NCI-H187 treated with DMSO at 0.1 percent for 48 hours (cell line): ENCODE results near the gene VGLL4.
"Not testable (repeated sequence)": the region's sequence is repeated elsewhere in the genome, so short reads cannot be mapped to it uniquely, and the experiment has no call there.

Experiments
- DNase-seq: peaks from one replicate; lab custom pipeline; 2025; lab: John Stamatoyannopoulos, UW

VGLL4 gene

DNA sequence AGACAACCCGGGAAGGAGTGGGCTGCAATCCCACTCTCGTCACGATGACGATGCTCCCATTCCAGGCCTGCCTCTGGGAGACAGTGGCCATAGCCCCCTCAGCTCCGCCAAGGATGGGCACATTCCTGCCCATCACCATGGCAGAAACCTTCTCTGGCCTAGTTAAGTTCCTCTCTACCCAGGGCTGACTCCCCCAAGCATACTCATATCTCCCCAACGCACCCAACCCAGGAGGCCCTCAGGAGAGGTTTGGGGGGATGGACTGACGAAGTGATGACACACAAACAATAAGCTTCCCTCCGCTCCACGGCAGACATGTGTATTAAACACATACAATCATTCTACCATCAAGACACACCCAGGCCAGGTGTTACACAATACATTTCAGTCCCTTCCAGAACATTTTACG is 60.1 kb downstream of the VGLL4 start:
- DNase-seq: no peak

DNA sequence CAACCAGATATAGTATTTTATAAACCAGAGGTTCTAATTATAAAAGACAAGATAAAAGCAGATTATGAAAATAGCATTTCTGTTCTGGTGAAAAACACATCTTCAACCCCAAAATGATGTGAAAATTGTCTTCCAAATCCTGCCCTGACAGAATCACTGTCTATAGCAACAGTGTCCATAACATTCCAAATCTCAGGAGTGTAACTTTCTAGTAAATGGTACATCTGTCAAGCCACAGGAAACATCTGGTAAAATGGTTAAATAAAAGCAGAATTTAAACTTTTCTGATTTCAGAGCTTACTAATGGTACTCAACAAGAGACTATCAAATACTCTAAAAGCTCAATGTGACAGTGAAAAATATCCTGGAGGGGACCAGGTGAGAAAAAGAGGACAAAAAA is 60.5 kb downstream of the VGLL4 start:
- DNase-seq: no peak

DNA sequence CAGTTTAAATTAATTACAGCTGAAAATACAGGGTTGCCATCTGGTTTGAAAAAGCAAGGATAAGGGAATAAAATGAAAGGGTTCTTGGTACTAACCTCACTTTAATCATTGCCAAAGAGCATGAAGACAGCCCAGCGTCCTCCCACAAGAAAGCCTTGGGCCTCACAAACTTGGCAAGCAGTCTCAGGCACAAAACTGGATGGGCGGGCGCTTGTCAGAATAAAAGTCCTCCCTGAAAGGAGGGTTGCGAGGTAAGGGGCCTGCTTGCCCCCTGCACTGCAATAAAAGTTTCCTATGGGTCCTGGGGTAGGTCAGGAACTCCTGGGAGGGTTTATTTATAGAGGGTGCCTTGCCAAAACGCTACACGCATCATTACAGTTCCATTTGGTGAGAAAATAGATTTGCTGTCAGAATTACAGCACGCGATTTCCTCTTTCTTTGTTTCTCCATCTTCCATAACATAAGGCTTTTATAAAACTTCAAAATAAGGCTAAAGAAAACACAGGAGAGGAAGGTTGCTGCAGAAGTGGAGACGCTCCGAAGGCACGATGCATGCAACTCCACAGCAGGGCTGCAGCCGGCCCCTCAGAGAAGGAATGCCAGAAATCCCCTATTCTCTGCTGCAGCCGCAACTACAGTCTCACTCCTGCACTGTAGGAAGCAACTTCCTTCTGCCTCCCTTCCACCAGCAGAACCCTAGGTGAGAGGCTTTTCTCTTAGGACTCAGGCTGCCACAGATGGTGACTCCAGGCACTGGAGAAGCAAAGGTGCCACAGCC is 61.3 kb downstream of the VGLL4 start:
- DNase-seq: no peak

DNA sequence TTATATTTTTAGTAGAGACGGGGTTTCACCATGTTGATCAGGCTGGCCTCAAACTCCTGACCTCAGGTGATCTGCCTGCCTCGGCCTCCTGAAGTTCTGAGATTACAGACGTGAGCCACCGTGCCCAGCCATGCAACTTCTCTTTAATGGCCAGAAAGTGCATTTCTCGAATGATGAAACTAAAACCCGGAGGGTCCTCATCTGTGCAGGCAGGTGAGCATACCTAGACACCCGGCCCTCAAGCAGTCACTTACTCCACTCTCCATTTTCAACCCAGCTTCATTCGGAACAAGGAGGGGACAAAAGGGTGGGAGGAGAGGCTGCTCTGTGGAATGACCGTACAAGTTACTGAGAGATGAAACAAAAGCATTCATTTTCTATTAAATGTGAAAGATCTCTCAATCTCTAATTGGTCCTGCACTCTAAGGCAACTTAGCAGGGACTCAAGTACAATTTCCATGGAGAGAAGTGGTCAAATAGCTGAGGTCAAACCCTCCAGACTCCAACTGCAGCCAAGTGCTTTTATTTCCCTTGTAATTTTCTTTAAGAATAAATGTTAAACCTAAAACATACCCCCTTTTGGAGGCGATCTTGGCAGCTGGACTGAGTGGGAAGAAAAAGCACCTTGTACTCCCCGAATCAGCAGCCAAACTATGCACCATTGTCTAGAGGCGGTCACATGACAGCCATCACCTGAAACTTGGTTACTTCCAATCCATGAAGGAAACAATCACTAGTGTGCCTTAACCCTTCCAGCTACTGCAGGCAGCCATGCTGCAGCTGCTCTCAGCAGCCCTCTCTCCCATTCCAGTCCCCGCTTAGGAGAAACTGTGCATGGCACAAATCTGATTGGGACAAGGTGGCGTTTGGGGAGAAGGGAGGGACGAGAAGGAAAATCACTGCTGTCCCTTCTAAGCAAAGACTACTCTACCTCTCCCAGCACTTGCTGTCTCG is 62.2 kb downstream of the VGLL4 start:
- DNase-seq: no peak

DNA sequence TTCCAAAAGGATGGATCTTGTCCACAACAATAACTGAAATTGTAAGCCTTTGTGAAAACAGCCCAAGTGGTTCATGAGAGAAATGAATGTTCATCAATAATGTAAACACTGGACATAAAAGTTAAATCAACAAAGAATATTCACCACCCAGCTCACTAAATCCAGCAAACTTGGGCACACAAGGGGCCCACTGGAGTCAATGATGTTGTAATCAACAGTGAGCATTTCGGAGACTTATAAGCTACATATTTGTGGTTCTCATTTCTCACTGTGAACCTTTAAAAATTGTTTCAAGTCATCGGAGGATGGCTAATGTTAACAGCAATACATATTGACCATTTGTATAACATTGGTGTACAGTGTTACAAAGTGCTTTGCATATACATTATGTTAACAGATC is 63.1 kb downstream of the VGLL4 start:
- no peak for DNase-seq

DNA sequence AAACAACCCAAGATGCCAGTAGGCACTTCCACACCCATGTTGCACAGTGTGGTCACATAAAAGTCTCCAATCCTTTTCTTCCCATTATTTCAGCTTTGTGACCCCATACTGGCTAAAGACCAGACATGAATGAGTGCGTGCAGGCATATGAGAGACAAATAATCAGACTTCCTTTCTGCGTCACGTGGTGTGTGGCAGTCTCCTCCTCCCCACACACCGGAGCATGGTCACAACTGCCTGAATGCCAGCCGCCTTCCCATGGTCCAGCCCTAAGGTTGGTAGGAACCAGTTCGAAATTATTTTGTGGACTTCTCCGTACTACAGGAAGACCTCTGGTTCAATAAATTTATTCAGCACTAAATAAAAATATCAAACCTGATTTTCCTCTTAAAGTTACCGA is 65.5 kb downstream of the VGLL4 start:
- no peak for DNase-seq

DNA sequence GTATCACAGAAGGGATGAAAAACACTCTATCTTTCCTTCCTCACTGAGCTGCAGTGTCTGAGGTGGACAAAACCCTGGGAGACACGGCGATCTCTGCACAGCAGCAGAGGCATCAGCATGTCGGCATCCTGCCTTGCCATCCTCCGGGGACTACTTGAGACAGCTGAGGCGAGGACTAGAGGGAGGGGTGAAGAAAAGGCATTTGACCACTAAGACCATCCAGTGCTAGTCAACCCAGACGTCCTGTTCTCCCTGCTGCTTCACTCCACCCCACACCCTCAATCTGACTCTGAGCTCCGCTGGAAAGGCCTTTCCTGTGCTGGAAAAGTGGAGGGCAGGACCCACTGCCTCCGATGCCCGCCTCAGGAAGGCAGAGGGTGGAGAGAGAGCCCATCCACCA is 67.3 kb downstream of the VGLL4 start:
- no peak for DNase-seq

DNA sequence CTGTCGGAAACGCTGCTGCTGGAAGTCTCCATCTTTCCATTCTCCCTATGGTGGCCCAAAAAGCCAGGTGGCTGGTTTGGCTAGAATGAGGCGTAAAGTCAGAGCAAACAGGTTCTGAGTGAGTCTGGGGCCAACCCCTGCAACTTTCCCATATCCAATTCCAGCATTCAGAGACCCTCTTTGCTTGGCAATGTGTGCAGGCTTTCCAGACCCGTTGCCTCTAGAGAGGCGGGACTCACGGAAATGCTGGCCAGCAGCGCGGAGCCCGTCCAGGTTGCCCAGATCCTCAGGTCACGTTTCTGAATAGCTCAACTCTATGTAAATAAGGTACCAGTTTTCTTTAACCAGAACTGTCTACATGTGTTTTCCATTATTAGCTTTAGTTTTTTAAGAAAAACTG is 68.0 kb downstream of the VGLL4 start:
- no peak for DNase-seq

DNA sequence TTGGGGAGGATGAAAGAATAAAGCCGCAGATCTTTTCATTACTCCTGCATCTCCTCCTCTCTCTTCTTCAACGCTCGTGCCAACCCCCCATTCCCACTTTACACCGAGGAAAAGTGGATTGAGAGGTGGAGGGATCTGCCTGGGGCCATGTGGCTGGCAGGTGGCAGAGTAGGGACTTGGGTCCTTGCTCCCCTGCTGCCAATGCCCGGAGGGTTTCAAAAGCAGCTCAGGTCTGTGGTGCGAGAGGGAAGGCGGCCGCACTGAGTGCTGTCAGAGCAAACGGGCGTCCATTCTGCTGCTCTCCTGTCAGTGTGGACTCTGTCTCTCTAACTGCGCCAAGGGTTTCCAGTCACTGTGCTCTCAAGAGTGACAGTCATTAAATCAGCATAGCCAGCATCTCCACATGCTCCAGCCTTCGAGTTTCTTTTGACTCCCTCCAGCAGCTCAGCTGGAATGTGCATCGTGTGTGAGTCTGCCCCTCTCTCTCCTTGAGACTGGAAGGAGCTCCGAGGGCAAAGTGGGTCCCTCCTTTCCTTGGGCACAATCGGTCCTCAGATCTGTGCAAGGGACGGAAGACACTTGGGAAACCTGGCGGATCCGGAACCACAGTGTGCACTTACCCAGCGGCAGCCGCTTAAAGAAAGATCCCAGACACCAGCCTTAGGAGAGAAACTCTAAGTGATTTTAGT is 68.6 kb downstream of the VGLL4 start:
- DNase-seq: no peak

DNA sequence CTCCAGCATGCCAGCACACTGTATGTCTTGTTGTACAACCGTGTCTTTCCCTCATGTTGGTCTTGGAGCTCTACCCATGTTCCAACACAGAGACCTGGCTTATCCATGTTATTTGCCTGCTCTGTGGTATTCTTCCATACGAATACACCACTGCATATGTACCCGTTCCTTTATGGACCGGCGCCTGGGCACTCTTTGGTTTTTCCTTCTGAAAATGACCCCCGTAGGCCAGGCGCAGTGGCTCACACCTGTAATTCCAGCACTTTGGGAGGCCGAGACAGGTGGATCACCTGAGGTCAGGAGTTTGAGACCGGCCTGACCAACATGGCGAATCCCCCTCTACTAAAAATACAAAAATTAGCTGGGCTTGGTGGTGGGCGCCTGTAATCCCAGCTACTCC is 71.1 kb downstream of the VGLL4 start:
- DNase-seq: not testable (repeated sequence)

DNA sequence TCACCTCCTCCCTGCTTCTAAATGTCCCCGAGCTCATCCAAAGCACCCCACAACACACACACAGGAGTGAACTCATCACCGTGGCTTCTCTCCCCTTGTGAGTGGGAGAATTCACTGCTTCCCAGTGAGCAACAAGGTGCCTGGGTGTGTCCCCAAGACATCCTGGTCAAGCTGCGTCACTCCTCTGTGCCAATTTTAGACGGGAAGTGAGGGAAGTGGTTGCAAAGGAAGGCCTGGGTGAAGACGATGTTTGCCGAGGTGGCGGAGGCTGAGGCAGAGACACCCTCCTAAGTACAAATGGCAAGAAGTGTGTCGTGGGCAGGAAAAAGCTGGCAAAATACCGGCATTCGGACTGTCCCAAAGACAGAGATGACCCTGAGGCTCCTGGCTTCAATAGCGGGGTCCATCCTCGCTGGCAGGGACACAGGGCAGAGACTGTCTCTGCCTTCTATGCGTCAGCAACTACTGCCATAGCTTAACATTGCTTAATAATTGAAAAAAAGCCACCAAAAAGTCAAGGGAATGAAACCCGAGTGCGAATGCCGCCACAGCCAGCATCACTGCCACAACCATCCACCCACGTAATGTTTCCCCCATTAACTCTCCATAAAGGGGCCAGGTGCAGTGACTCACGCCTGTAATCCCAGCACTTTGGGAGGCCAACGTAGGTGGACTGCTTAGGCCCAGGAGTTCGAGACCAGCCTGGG is 72.8 kb downstream of the VGLL4 start:
- DNase-seq: no peak

DNA sequence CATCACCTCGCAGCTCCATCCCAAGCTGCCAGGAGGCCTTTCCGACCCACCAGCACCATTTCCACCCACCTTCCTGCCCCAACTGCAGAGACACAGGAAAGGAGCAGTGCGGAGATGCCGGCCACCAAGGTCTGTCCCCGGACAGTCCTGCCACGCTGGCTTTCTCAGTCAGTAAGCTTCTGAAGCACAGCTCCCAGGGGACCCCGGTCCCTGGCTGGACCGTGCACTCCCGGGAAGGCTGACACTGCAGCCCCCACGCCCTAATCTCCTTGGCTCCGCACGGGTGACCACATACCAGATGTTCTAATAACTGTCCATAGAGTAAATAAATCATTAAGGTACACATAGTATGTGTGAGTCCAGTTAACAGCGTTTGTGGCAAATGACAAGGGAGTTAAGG is 73.5 kb downstream of the VGLL4 start:
- no peak for DNase-seq

DNA sequence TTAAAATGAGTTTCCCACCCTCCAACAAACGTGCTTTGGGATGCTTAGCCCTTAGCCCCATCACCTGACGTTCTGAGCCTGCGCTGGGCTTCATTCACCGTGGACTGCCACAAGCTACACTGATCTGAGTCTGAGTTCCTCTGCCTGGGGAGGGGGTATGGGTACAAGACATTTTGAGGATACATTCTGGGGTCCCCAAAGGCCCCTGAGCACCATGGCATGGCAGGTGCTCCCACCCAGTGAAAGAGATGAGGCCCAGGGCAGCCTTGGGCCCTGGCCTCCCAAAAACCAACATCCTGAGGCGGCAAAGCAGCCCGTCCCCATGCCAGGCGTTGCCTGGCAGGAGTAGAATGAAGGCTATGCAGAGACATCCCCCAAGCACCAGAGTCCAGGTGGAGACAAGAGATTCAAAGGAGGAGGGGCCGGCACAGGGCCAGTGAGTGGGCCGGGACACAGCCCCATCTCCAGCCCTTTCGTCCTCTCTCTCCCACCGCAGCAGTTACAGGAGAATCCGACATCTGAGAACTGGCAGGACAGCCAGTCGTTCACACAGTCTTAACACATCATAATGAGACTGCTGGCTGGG is 74.5 kb downstream of the VGLL4 start:
- no peak for DNase-seq

DNA sequence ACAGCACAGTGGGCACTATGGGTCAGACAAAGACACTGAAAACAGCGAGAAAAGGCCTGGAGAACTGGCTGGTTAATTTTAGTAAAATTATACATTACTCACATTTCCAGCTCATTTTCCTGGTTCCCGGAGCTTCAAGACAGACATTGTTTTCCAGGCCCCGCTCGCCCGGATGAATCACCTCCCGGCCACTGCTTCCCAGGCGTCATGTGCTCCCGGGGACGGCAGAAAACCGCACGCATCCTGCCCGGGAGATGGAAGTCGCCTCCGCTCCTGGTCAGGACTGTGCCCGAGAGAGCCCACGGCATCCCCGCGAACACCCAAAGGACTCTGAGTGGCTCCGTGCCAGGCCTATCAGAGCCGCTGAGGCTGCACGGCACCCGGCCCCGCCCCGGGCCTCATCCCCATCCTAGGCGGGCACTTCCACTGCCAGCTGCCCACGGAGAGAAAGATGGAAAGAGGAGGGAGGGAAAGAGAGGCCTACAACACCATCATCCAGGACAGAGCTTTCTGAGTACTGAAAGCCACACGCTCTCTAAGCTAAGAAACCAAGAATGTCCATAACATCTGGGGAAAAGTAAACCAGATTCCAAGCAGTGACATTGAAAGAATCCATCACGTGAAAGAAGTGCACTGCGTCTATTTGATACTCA is 75.1 kb downstream of the VGLL4 start:
- DNase-seq: no peak

DNA sequence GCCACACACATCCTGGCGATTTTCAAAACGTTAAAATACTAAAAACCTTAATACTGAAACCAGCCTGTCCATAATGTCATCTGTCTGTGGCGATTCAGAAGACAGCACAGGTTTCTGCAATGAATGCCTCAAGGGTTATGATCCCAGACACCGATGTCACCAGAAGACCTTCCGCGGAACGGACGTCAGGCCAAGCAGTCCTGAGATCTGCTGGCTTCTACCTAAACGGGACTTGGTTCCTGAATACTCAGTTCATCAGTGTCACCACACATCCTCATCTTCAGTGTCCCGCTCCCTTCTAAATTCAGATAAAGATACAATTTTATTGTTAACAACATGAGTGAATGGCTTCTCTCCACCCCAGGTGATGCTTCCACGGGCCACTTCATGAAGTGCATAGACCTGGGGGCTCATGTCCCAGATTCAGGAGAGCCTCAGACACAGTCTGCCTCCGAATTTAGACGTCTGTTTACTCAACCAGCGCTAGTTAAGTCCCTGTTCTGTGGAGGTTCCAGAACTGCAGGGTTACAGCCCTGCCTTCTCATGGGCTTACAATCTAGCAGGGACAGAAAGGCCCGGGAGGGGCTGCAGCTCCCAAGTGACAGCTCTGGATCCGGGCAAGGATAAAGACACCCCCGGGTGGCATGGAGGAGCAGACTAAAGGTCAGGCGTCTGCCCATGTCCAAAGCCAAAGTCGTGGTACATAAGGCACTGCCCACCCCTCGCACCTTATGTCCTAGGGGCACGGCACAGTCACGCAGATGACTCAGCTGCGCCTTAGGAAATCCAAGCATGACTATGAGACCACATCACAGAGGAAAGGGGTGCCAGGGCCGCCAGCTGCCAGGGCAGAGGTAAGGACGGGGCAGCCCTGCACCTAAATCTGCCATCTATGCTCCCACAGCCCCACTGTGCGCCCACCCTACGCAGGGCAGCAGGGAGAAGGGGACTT is 75.9 kb downstream of the VGLL4 start:
- DNase-seq: no peak

DNA sequence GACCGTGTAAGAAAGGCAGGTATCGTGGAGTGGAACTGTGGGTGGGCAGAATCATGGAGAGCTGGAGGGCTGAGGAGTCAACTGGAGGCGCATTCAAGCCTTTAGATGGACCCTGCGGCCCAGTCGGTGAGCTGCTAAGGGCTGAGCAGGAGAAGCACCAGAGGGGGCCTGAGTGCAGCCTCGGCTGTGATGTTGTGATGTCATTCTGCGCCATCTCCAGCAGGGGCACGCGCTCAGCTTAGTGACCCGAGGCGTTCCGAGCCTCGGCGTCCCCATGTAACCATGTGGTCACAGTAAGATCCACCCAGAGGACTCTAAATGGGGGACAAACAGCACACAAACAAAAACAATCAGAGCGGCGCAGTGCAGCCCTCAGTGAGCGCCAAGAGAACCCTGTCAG is 76.8 kb downstream of the VGLL4 start:
- DNase-seq: no peak

DNA sequence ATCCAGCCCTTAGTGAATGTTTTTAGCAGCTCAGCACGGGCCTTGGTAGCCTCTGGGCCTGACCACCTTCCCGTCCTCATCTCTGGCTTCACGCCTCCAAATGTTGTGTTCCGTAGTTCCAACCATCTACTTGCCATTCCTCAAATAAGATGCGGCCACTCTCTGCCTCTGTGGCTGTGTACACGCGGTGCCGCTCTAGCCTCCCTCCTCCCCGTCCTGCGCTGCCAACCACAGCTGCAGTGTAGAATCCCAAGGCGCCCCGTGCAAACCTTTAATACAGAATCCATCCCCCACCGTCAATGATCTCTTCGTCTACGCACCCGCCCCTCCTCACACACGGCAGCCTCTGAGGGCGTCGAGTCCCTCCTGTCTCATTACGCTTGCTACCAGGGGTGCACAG is 77.2 kb downstream of the VGLL4 start:
- DNase-seq: no peak

DNA sequence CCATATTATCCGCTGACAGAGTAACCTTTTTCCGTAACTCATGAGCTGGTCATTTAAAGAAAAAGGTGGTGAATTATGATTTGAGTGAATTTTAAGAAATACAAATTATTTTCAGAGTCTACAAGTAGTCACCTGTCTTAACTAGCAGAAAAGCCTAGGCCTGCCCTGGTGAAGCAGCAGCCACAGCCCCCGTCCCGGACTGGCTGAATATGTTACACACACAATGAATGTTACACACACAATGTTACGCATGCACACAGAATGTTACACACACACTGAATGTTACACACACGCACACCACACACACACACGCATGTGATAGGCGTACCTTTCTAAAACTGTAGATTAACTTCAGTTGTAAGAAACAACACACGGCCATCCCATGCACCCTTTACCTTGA is 77.8 kb downstream of the VGLL4 start:
- DNase-seq: no peak

DNA sequence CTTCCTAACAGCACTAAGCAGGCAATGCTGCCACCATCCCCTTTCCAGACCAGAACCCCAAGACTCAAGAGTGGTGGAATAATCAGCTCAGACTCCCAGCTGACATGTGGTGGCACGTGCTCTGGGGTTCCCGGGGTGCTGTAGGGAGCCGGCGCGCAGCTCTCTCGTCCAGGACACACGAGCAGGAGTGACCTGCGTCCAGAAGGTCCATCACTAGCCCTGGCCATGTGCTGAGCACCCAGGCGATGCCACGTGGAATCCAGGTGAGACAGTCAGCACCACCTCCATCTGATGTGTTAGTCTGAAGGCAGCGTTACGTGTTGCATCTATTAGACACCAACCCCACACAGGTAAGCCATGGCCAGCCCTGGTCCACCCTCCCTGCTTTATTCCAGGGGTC is 78.2 kb downstream of the VGLL4 start:
- DNase-seq: no peak

DNA sequence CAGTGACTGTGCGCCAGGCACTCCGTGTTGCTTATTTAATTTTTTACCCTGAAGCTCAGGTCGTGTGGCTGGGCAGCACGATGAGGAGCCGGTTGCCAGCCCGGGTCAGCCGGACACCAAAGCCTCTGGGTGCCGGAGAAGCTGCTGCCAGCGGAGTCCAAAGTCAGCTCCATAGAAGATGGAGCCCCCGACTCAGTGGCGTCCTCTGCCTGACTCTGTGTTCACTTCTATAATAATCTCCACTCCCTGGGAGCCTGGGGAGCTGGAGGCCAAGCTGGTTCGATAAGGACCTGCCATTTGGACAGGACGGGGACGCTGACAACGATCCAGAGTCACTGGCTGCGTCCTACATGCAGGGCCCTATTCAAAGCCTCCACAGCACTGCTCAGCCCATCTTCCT is 78.6 kb downstream of the VGLL4 start:
- DNase-seq: no peak
